ENCODE results near the gene NANOS2. TPM values are rescaled to one million over a fixed set of nuclear protein-coding genes. Genes with fewer than 3 reads are reported as not detected.

Gene NANOS2
- not detected for total RNA-seq

- H3K27ac Mint-ChIP-seq = no peak within 1 kb of the TSS
Measured at GRCh38 chr19:45913874-45914830, at the start of gene NANOS2. Gene NANOS2 (minus strand): TSS chr19:45914778. CDS start chr19:45914693, 85 bp downstream.

GRCh38 chr19:45962021-45962420 lies 47.4 kb upstream of the NANOS2 start:
- no peak for ATAC-seq
- H3K27me3 Mint-ChIP-seq (ENCODE audit: low read depth) = peaks cover 37% of the 10 kb centered on the region
- CTCF ChIA-PET = no interaction called here

More at GRCh38 chr19:45913874-45914830, at the start of gene NANOS2:
- Mint-ChIP-seq H3K27me3 (ENCODE audit: low read depth) (peaks cover 29% of the 10 kb centered on the region), H3K4me1 (ENCODE audit: low read depth) (peaks cover 28% of the 10 kb centered on the region), H3K36me3 (ENCODE audit: low read depth) (no peaks in the 10 kb centered on the region), H3K9me3 (ENCODE audit: insufficient read depth) (peaks cover 3% of the 10 kb centered on the region), H3K4me3 (no peak within 1 kb of the TSS)
- CTCF ChIA-PET = interaction anchor here (1.5 kb wide), 1 partner anchor 11 kb away, joined by 5 read pairs; no protein-coding TSS in a partner anchor
- peak; percentile 51 for DNase-seq
- no peak for ATAC-seq
- POLR2A ChIA-PET = no interaction called here

DNA sequence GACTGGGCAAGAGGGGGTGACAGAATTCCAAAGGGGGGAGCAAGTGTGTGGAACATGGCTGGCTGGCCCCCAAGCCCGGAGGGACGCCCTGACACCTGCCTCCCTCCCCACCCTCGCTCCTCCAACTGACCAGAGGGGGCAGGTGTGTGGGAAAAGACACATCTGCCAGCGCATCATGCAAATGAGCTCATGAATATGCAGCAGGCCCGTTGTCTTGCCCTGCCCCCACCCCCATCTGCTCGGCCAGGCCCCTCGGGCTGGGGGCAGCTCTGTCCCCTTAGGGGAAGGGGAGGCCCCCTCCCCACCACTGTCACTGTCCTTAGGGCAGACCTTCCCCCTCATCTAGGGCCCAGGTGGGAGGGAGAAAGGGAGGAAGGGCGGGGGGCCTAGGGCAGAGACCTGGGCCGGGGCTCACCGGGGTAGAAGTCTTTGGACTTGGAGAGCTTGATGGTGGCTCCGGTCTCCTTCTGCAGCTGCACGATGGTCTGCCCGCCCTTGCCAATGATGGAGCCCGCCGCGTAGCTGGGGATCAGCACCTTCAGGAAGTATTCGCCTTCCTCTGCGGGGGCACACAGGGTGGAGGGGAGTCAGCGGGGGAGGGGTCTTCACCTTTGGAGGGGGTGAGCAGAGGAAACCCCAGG lies 46.1 kb upstream of the NANOS2 start:
- no peak for ATAC-seq
- ChIA-PET CTCF (no interaction called here), POLR2A (no interaction called here)
- Mint-ChIP-seq H3K27ac (no peak overlapping the region), H3K4me3 (no peak overlapping the region), H3K9me3 (ENCODE audit: insufficient read depth) (no peaks in the 10 kb centered on the region), H3K4me1 (ENCODE audit: low read depth) (no peaks in the 10 kb centered on the region), H3K27me3 (ENCODE audit: low read depth) (peaks cover 33% of the 10 kb centered on the region), H3K36me3 (ENCODE audit: low read depth) (no peaks in the 10 kb centered on the region)
- DNase-seq = no peak

More at GRCh38 chr19:45962021-45962420, 47.4 kb upstream of the NANOS2 start:
- H3K27ac Mint-ChIP-seq = no peak overlapping the region
- H3K36me3 Mint-ChIP-seq (ENCODE audit: low read depth) = no peaks in the 10 kb centered on the region
- no peak overlapping the region for H3K4me3 Mint-ChIP-seq
- POLR2A ChIA-PET = no interaction called here
- no peaks in the 10 kb centered on the region for H3K9me3 Mint-ChIP-seq (ENCODE audit: insufficient read depth)
- H3K4me1 Mint-ChIP-seq (ENCODE audit: low read depth) = no peaks in the 10 kb centered on the region
- DNase-seq = no peak

- Mint-ChIP-seq H3K4me1 (ENCODE audit: low read depth) (peaks cover 6% of the 10 kb centered on the region), H3K36me3 (ENCODE audit: low read depth) (no peaks in the 10 kb centered on the region), H3K9me3 (ENCODE audit: insufficient read depth) (no peaks in the 10 kb centered on the region), H3K27me3 (ENCODE audit: low read depth) (peaks cover 40% of the 10 kb centered on the region), H3K27ac (no peak overlapping the region), H3K4me3 (no peak overlapping the region)
- CTCF ChIA-PET = no interaction called here
- ATAC-seq (no peak), DNase-seq (no peak)
- POLR2A ChIA-PET = interaction anchor here (0.6 kb wide), 1 partner anchor 700 kb away, joined by 6 read pairs; no protein-coding TSS in a partner anchor
Measured at GRCh38 chr19:45959517-45960025, 45.0 kb upstream of the NANOS2 start.

DNA sequence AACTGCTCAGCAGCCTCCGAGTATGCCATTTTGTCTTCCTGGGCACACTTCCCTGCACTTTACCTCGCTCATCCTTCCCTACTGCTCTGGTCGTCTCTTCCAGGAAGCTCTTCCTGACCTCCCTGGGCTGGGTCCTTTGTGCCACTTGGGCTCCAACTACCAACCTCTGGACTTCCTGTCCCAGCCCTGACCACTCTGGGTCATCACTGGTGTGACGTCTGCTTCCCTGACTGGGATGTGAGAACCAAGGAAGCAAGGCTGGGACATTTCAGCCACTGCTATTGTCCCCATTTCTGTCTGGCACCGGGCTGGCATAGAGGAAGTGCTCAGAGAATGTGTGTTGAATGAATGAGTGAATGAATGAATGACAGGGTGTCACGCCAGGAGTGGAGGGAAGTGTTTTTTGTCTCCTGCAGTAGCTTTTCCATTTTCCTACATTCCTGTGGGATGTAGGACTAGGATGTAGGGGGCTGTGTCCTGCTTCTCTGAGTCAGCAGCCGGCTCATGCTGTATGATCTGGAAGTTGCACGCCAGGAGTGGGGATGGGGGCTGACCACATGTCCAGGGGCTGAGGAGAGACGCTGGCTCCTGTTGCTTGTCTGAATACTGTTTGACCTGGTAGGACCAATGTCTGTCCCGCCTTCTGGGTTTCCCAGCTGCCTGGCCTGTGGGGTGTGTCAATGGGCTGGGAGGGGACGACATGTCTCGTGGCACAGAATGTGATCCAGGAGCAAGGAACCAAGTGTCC lies 44.4 kb upstream of the NANOS2 start:
- ATAC-seq (no peak), DNase-seq (no peak)
- ChIA-PET CTCF (no interaction called here), POLR2A (interaction anchor here (0.6 kb wide), 1 partner anchor 701 kb away, joined by 6 read pairs; no protein-coding TSS in a partner anchor)
- H3K36me3 Mint-ChIP-seq (ENCODE audit: low read depth) = no peaks in the 10 kb centered on the region
- H3K9me3 Mint-ChIP-seq (ENCODE audit: insufficient read depth) = no peaks in the 10 kb centered on the region
- H3K4me1 Mint-ChIP-seq (ENCODE audit: low read depth) = peaks cover 6% of the 10 kb centered on the region
- H3K27ac Mint-ChIP-seq = no peak overlapping the region
- H3K27me3 Mint-ChIP-seq (ENCODE audit: low read depth) = peaks cover 39% of the 10 kb centered on the region
- no peak overlapping the region for H3K4me3 Mint-ChIP-seq

DNA sequence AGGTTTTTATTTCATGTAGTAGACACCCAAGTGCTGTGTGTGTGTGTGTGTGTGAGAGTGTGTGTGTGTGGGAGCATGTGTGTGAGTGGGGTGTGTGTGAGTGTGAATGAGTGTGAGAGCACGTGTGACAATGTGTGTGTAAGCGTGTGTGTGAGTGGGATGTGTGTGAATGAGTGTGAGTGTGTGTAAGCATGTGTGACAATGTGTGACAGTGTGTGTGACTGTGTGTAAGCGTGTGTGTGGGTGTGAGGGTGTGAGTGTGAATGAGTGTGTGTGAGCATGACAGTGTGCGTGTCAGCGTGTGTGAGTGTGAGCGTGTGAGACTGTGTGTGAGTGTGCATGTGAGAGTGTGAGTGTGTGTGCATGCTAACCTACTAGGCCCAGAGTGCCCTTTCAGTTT lies 43.7 kb upstream of the NANOS2 start:
- peaks cover 11% of the 10 kb centered on the region for H3K4me1 Mint-ChIP-seq (ENCODE audit: low read depth)
- POLR2A ChIA-PET = no interaction called here
- no peaks in the 10 kb centered on the region for H3K9me3 Mint-ChIP-seq (ENCODE audit: insufficient read depth)
- DNase-seq (no peak), ATAC-seq (no peak)
- CTCF ChIA-PET = no interaction called here
- H3K27ac Mint-ChIP-seq = no peak overlapping the region
- H3K27me3 Mint-ChIP-seq (ENCODE audit: low read depth) = peaks cover 39% of the 10 kb centered on the region
- H3K36me3 Mint-ChIP-seq (ENCODE audit: low read depth) = no peaks in the 10 kb centered on the region
- H3K4me3 Mint-ChIP-seq = no peak overlapping the region

- H3K9me3 Mint-ChIP-seq (ENCODE audit: insufficient read depth) = no peaks in the 10 kb centered on the region
- H3K27me3 Mint-ChIP-seq (ENCODE audit: low read depth) = peaks cover 34% of the 10 kb centered on the region
- ATAC-seq (no peak), DNase-seq (no peak)
- POLR2A ChIA-PET = no interaction called here
- H3K27ac Mint-ChIP-seq = no peak overlapping the region
- peaks cover 25% of the 10 kb centered on the region for H3K4me1 Mint-ChIP-seq (ENCODE audit: low read depth)
- no peaks in the 10 kb centered on the region for H3K36me3 Mint-ChIP-seq (ENCODE audit: low read depth)
- CTCF ChIA-PET = interaction anchor here (0.6 kb wide), 1 partner anchor 58 kb away, joined by 3 read pairs; no protein-coding TSS in a partner anchor
- no peak overlapping the region for H3K4me3 Mint-ChIP-seq
Measured at GRCh38 chr19:45955905-45956608, 41.5 kb upstream of the NANOS2 start.

GRCh38 chr19:45954156-45954555 lies 39.6 kb upstream of the NANOS2 start:
- ChIA-PET CTCF (no interaction called here), POLR2A (interaction anchor here (0.9 kb wide), 1 partner anchor 52 kb away, joined by 3 read pairs; the partner anchor contains the start of gene MYPOP)
- Mint-ChIP-seq H3K27me3 (ENCODE audit: low read depth) (peaks cover 24% of the 10 kb centered on the region), H3K27ac (no peak overlapping the region), H3K4me1 (ENCODE audit: low read depth) (peaks cover 25% of the 10 kb centered on the region), H3K4me3 (no peak overlapping the region), H3K9me3 (ENCODE audit: insufficient read depth) (no peaks in the 10 kb centered on the region), H3K36me3 (ENCODE audit: low read depth) (no peaks in the 10 kb centered on the region)
- DNase-seq = no peak
- ATAC-seq = no peak

- POLR2A ChIA-PET = interaction anchor here (0.9 kb wide), 1 partner anchor 51 kb away, joined by 3 read pairs; the partner anchor contains the start of gene MYPOP
- CTCF ChIA-PET = interaction anchor here (1.6 kb wide), 1 partner anchor 50 kb away, joined by 3 read pairs; no protein-coding TSS in a partner anchor
- DNase-seq (no peak), ATAC-seq (no peak)
- Mint-ChIP-seq H3K4me3 (no peak overlapping the region), H3K4me1 (ENCODE audit: low read depth) (peaks cover 25% of the 10 kb centered on the region), H3K27me3 (ENCODE audit: low read depth) (peaks cover 23% of the 10 kb centered on the region), H3K9me3 (ENCODE audit: insufficient read depth) (no peaks in the 10 kb centered on the region), H3K36me3 (ENCODE audit: low read depth) (no peaks in the 10 kb centered on the region), H3K27ac (peak overlapping the region; percentile 47)
Measured at GRCh38 chr19:45953676-45954075, 39.1 kb upstream of the NANOS2 start.

GRCh38 chr19:45952686-45953505 lies 38.3 kb upstream of the NANOS2 start:
- no peaks in the 10 kb centered on the region for H3K36me3 Mint-ChIP-seq (ENCODE audit: low read depth)
- peak overlapping the region; percentile 29 for H3K27ac Mint-ChIP-seq
- CTCF ChIA-PET = interaction anchor here (1.6 kb wide), 1 partner anchor 49 kb away, joined by 3 read pairs; no protein-coding TSS in a partner anchor
- peaks cover 20% of the 10 kb centered on the region for H3K27me3 Mint-ChIP-seq (ENCODE audit: low read depth)
- H3K4me3 Mint-ChIP-seq = peak overlapping the region; percentile 65
- H3K9me3 Mint-ChIP-seq (ENCODE audit: insufficient read depth) = no peaks in the 10 kb centered on the region
- peak; percentile 66 for DNase-seq
- peaks cover 25% of the 10 kb centered on the region for H3K4me1 Mint-ChIP-seq (ENCODE audit: low read depth)
- POLR2A ChIA-PET = interaction anchor here (0.7 to 0.9 kb wide), 2 partner anchors 51 to 609 kb away, joined by 3 read pairs; partner anchors contain the start of gene MYPOP
- peak; percentile 74 for ATAC-seq
